Measurements from ENCODE around the gene NDUFA8.

NDUFA8 gene

GRCh38 chr9:122184551-122184950 lies 25.0 kb upstream of the NDUFA8 start:
- Histone ChIP-seq H3K9me3 (ENCODE audit: insufficient read depth, low read depth, low read length) (peaks cover 3% of the 10 kb centered on the region), H3K4ac (ENCODE audit: low read depth, low read length) (no peak overlapping the region), H2AFZ (ENCODE audit: insufficient read depth, low read length, poor library complexity) (no peak overlapping the region), H3K79me2 (ENCODE audit: control insufficient read depth, insufficient read depth, low read length, poor library complexity) (no peaks in the 10 kb centered on the region), H3K27ac (ENCODE audit: low read depth, low read length) (no peak overlapping the region), H3K4me3 (ENCODE audit: low read depth, low read length) (no peak overlapping the region), H3K36me3 (ENCODE audit: control insufficient read depth in 1 of 2, insufficient read depth in 2 of 2, low read length in 2 of 2) (no peaks in the 10 kb centered on the region), H2BK12ac (ENCODE audit: low read length) (no peak overlapping the region), H2BK5ac (ENCODE audit: low read depth, low read length, poor library complexity) (no peak overlapping the region), H2AK5ac (ENCODE audit: low read length) (no peak overlapping the region), H4K91ac (ENCODE audit: low read depth, low read length) (no peak overlapping the region), H3K18ac (ENCODE audit: low read length) (no peak overlapping the region), H3K4me1 (ENCODE audit: control insufficient read depth in 1 of 2, insufficient read depth in 2 of 2, low read length in 2 of 2) (no peaks in the 10 kb centered on the region), H3K23ac (ENCODE audit: low read length) (no peak overlapping the region), H3K9ac (ENCODE audit: low read length) (no peak overlapping the region), H4K8ac (ENCODE audit: low read depth, low read length) (no peak overlapping the region), H2BK120ac (ENCODE audit: insufficient read depth, low read length, poor library complexity) (no peak overlapping the region), H3K79me1 (ENCODE audit: low read length) (no peaks in the 10 kb centered on the region), H3K27me3 (ENCODE audit: insufficient read depth, low read length) (no peaks in the 10 kb centered on the region), H3K14ac (ENCODE audit: low read length) (no peak overlapping the region), H4K12ac (ENCODE audit: low read depth, low read length) (no peak overlapping the region), H3K4me2 (ENCODE audit: low read length) (no peak overlapping the region)
- DNase-seq, result no peak
- WGBS (ENCODE audit: extremely low coverage, insufficient coverage, insufficient read length), result no CpG with 5 or more reads among the region's 1 CpG

DNA sequence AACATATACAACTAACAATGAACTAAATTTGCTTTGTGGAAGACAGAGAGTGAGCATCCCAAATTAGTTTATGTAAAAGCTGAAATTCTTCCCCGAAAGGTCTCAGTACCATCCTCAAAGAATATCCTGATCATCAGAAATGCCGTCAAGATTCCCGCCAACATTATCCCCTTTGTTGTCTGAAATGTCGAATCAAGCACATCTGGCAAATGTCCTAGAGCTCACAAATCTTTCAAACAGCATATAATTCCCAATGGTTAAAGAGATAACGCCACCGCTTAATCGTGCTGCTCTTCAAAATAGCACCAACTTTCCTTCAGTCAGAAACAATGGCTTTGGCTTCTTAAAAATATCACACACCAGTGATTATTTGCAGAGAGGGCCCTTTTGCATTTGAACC lies 23.9 kb upstream of the NDUFA8 start:
- no peak overlapping the region for H4K12ac ChIP-seq (ENCODE audit: low read depth, low read length)
- no peak overlapping the region for H4K91ac ChIP-seq (ENCODE audit: low read depth, low read length)
- no peak overlapping the region for H2AFZ ChIP-seq (ENCODE audit: insufficient read depth, low read length, poor library complexity)
- no peak overlapping the region for H3K4me3 ChIP-seq (ENCODE audit: low read depth, low read length)
- H3K27ac ChIP-seq (ENCODE audit: low read depth, low read length), result no peak overlapping the region
- H2BK120ac ChIP-seq (ENCODE audit: insufficient read depth, low read length, poor library complexity), result no peak overlapping the region
- no peak overlapping the region for H2AK5ac ChIP-seq (ENCODE audit: low read length)
- no CpG with 5 or more reads among the region's 7 CpGs for WGBS (ENCODE audit: extremely low coverage, insufficient coverage, insufficient read length)
- DNase-seq, result no peak
- H3K79me2 ChIP-seq (ENCODE audit: control insufficient read depth, insufficient read depth, low read length, poor library complexity), result no peaks in the 10 kb centered on the region
- H3K4me1 ChIP-seq (ENCODE audit: control insufficient read depth in 1 of 2, insufficient read depth in 2 of 2, low read length in 2 of 2), result no peaks in the 10 kb centered on the region
- no peak overlapping the region for H4K8ac ChIP-seq (ENCODE audit: low read depth, low read length)
- H3K9me3 ChIP-seq (ENCODE audit: insufficient read depth, low read depth, low read length), result peaks cover 3% of the 10 kb centered on the region
- no peak overlapping the region for H3K4me2 ChIP-seq (ENCODE audit: low read length)
- no peak overlapping the region for H2BK5ac ChIP-seq (ENCODE audit: low read depth, low read length, poor library complexity)
- no peak overlapping the region for H3K23ac ChIP-seq (ENCODE audit: low read length)
- no peak overlapping the region for H3K18ac ChIP-seq (ENCODE audit: low read length)
- no peaks in the 10 kb centered on the region for H3K79me1 ChIP-seq (ENCODE audit: low read length)
- no peak overlapping the region for H3K14ac ChIP-seq (ENCODE audit: low read length)
- no peak overlapping the region for H3K4ac ChIP-seq (ENCODE audit: low read depth, low read length)
- H3K27me3 ChIP-seq (ENCODE audit: insufficient read depth, low read length), result no peaks in the 10 kb centered on the region
- H3K36me3 ChIP-seq (ENCODE audit: control insufficient read depth in 1 of 2, insufficient read depth in 2 of 2, low read length in 2 of 2), result no peaks in the 10 kb centered on the region
- no peak overlapping the region for H3K9ac ChIP-seq (ENCODE audit: low read length)
- no peak overlapping the region for H2BK12ac ChIP-seq (ENCODE audit: low read length)

DNA sequence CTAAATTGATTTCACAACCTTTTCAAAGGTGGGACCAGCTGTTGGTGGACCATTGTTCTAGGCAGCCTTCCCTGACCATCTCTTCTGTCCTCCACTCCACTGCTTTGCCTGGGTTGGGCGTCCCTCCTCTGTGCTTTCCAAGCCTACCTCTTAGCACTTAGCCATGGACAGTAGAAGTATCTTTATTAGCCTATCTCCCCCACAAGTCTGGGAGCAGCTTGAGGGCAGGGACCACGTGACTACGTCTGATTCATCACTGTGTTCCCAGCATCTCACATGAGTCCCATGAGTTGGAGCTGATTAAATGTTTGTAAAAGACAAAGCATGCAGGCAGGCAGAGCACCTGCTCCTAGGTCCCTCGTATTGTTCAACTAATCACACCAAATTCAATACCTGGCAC lies 21.1 kb upstream of the NDUFA8 start:
- Histone ChIP-seq H4K12ac (ENCODE audit: low read depth, low read length) (no peak overlapping the region), H3K27me3 (ENCODE audit: insufficient read depth, low read length) (no peaks in the 10 kb centered on the region), H3K79me2 (ENCODE audit: control insufficient read depth, insufficient read depth, low read length, poor library complexity) (no peaks in the 10 kb centered on the region), H2BK12ac (ENCODE audit: low read length) (no peak overlapping the region), H3K9me3 (ENCODE audit: insufficient read depth, low read depth, low read length) (peaks cover 1% of the 10 kb centered on the region), H2BK5ac (ENCODE audit: low read depth, low read length, poor library complexity) (no peak overlapping the region), H3K36me3 (ENCODE audit: control insufficient read depth in 1 of 2, insufficient read depth in 2 of 2, low read length in 2 of 2) (no peaks in the 10 kb centered on the region), H3K23ac (ENCODE audit: low read length) (no peak overlapping the region), H3K14ac (ENCODE audit: low read length) (no peak overlapping the region), H3K4ac (ENCODE audit: low read depth, low read length) (no peak overlapping the region), H3K27ac (ENCODE audit: low read depth, low read length) (no peak overlapping the region), H2BK120ac (ENCODE audit: insufficient read depth, low read length, poor library complexity) (no peak overlapping the region), H2AK5ac (ENCODE audit: low read length) (no peak overlapping the region), H3K18ac (ENCODE audit: low read length) (no peak overlapping the region), H3K79me1 (ENCODE audit: low read length) (no peaks in the 10 kb centered on the region), H4K8ac (ENCODE audit: low read depth, low read length) (no peak overlapping the region), H3K9ac (ENCODE audit: low read length) (no peak overlapping the region), H2AFZ (ENCODE audit: insufficient read depth, low read length, poor library complexity) (no peak overlapping the region), H4K91ac (ENCODE audit: low read depth, low read length) (no peak overlapping the region), H3K4me3 (ENCODE audit: low read depth, low read length) (no peak overlapping the region), H3K4me1 (ENCODE audit: control insufficient read depth in 1 of 2, insufficient read depth in 2 of 2, low read length in 2 of 2) (no peaks in the 10 kb centered on the region), H3K4me2 (ENCODE audit: low read length) (no peak overlapping the region)
- WGBS (ENCODE audit: extremely low coverage, insufficient coverage, insufficient read length), result no CpG with 5 or more reads among the region's 4 CpGs
- no peak for DNase-seq

DNA sequence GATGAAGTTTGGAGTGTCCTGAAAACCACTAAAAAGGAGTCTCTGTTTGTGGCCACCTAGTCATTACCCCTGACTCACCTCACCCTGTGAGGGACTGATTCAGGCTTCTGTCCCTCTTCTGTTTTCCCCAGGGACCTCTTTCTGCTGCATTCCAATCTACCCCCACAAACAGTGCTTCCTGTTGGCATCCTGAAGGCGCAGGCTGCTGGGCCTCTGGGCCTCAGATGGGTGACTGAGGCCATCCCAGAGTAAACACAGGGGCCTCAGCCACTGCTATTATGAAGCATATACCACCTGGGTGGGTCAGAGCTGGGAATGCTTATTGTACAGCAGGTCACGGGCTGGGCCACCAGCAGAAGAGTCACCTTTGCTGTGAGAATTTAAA lies 20.1 kb upstream of the NDUFA8 start:
- Histone ChIP-seq H3K4me3 (ENCODE audit: low read depth, low read length) (no peak overlapping the region), H2BK120ac (ENCODE audit: insufficient read depth, low read length, poor library complexity) (no peak overlapping the region), H3K4ac (ENCODE audit: low read depth, low read length) (no peak overlapping the region)

More for the DNA sequence above, 20.1 kb upstream of the NDUFA8 start:
- H3K4me2 ChIP-seq (ENCODE audit: low read length), result no peak overlapping the region
- H3K79me2 ChIP-seq (ENCODE audit: control insufficient read depth, insufficient read depth, low read length, poor library complexity), result no peaks in the 10 kb centered on the region
- H3K79me1 ChIP-seq (ENCODE audit: low read length), result no peaks in the 10 kb centered on the region
- no peak overlapping the region for H2AK5ac ChIP-seq (ENCODE audit: low read length)
- no peak overlapping the region for H3K23ac ChIP-seq (ENCODE audit: low read length)
- no peak overlapping the region for H2BK12ac ChIP-seq (ENCODE audit: low read length)
- H4K12ac ChIP-seq (ENCODE audit: low read depth, low read length), result no peak overlapping the region
- H3K9ac ChIP-seq (ENCODE audit: low read length), result no peak overlapping the region
- H4K91ac ChIP-seq (ENCODE audit: low read depth, low read length), result no peak overlapping the region
- H3K27me3 ChIP-seq (ENCODE audit: insufficient read depth, low read length), result no peaks in the 10 kb centered on the region
- H3K18ac ChIP-seq (ENCODE audit: low read length), result no peak overlapping the region
- no peak overlapping the region for H3K14ac ChIP-seq (ENCODE audit: low read length)
- peaks cover 1% of the 10 kb centered on the region for H3K9me3 ChIP-seq (ENCODE audit: insufficient read depth, low read depth, low read length)
- no peaks in the 10 kb centered on the region for H3K4me1 ChIP-seq (ENCODE audit: control insufficient read depth in 1 of 2, insufficient read depth in 2 of 2, low read length in 2 of 2)
- no CpG with 5 or more reads among the region's 2 CpGs for WGBS (ENCODE audit: extremely low coverage, insufficient coverage, insufficient read length)
- H3K36me3 ChIP-seq (ENCODE audit: control insufficient read depth in 1 of 2, insufficient read depth in 2 of 2, low read length in 2 of 2), result no peaks in the 10 kb centered on the region
- no peak overlapping the region for H2BK5ac ChIP-seq (ENCODE audit: low read depth, low read length, poor library complexity)
- no peak overlapping the region for H3K27ac ChIP-seq (ENCODE audit: low read depth, low read length)
- no peak for DNase-seq
- H2AFZ ChIP-seq (ENCODE audit: insufficient read depth, low read length, poor library complexity), result no peak overlapping the region
- no peak overlapping the region for H4K8ac ChIP-seq (ENCODE audit: low read depth, low read length)

All from trophoblast cell (in vitro differentiated cells and primary cell).